ENCODE measurements around the gene DNAH6.
A peak's percentile ranks its signal among the peaks of the same experiment; 100 is the strongest.

DNAH6 gene

GRCh38 chr2:84808279-84808678 lies 292.0 kb downstream of the DNAH6 start:
- no peak for DNase-seq

GRCh38 chr2:84811839-84812431 lies 295.6 kb downstream of the DNAH6 start:
- DNase-seq = no peak

- DNase-seq = no peak
These were observed 298.8 kb downstream of the DNAH6 start for GRCh38 chr2:84815146-84815545.

GRCh38 chr2:84816426-84817026 lies 300.2 kb downstream of the DNAH6 start:
- DNase-seq = no peak

GRCh38 chr2:84817239-84817655 lies 300.9 kb downstream of the DNAH6 start:
- DNase-seq = no peak

- no peak for DNase-seq
These were observed 305.5 kb downstream of the DNAH6 start for GRCh38 chr2:84821806-84822205.

GRCh38 chr2:84823229-84823628 lies 306.9 kb downstream of the DNAH6 start:
- no peak for DNase-seq

- no peak for DNase-seq
These were observed 307.5 kb downstream of the DNAH6 start for GRCh38 chr2:84823788-84824187.

GRCh38 chr2:84827978-84828575 lies 311.8 kb downstream of the DNAH6 start:
- no peak for DNase-seq

- no peak for DNase-seq
These were observed 313.4 kb downstream of the DNAH6 start for GRCh38 chr2:84829693-84830092.

- DNase-seq = no peak
These were observed 313.8 kb downstream of the DNAH6 start for GRCh38 chr2:84830095-84830494.

GRCh38 chr2:84830758-84831500 lies 314.6 kb downstream of the DNAH6 start:
- DNase-seq = no peak

- no peak for DNase-seq
These were observed 316.6 kb downstream of the DNAH6 start for GRCh38 chr2:84832772-84833461.

GRCh38 chr2:84833481-84834150 lies 317.3 kb downstream of the DNAH6 start:
- DNase-seq = no peak

- no peak for DNase-seq
These were observed 319.9 kb downstream of the DNAH6 start for GRCh38 chr2:84836215-84836614.

- no peak for DNase-seq
These were observed 322.3 kb downstream of the DNAH6 start for GRCh38 chr2:84838434-84839145.

- peak; percentile 51 to 53 for DNase-seq
These were observed 323.6 kb downstream of the DNAH6 start for GRCh38 chr2:84839851-84840250.

- no peak for DNase-seq
These were observed 324.0 kb downstream of the DNAH6 start for GRCh38 chr2:84840306-84840705.

GRCh38 chr2:84841577-84841976 lies 325.3 kb downstream of the DNAH6 start:
- DNase-seq = no peak

GRCh38 chr2:84844141-84844540 lies 327.8 kb downstream of the DNAH6 start:
- peak in 1 of 2 donors; percentile 25 for DNase-seq

GRCh38 chr2:84846041-84846663 lies 329.9 kb downstream of the DNAH6 start:
- DNase-seq = peak; percentile 61 to 62

All from activated CD4-positive, alpha-beta T cell treated with anti-CD3 and anti-CD28 coated beads for 4 hours (primary cell).